HG03280 (cell line): ENCODE data around the gene SFTA2.

Source experiments
- ATAC-seq: cut with Tn5 transposase; IDR thresholded peaks from one replicate; pipeline ENCODE4 v1.9.1; 2021; ENCODE audit warnings: mild to moderate bottlenecking, moderate library complexity; ENCODE audit not compliant: unreplicated experiment

SFTA2 gene

GRCh38 chr6:30891816-30892538 lies 40.0 kb downstream of the SFTA2 start:
- no peak for ATAC-seq

DNA sequence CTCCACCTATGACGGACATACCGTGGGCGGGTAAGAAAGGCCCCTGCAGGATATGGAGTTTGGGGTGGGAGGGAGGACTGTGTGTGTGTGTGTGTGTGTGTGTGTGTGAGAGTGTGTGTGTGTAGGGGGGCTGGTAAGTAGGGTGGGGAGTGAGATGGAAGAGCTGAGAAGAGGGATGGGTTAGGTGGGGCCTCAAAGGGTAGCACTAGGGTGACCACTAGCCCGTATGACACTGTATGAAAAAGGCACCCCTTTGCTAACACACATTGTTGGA lies 40.6 kb downstream of the SFTA2 start:
- no peak for ATAC-seq

- ATAC-seq: no peak
Observed at GRCh38 chr6:30890646-30891449, 41.1 kb downstream of the SFTA2 start.

DNA sequence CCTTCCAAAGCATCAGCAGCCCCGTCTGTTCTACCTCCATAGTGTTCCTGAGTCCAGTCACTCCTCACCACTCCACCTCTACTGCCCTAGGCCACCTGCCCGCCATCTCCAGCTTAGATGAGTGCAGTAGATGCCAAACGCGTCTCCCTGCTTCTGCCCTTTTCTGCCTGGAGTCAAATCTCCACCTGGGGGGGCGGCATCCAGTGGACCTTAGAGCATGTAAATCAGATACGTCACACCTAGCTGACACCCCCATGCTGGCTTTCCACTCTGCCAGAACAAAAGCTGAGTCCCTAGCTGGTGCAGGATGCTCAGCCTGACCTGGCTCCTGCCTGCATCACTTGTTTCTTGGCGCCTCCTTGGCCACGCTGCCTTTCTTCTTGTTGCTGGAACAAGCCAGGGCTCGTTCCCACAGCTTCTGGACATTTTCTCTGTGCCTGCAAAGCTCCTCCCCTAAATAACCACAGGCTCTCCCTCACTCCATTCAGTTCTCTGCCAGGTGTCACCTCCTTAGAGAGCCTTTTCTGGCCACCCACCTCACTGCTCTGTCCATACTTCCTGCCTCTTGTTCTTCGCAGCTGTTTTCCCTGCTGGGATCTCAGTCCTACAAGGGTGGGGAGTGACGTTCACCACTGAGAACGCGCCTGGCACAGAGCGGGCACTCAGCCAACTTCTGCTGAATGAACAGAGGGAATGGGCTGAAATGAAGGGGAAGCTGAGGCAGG lies 41.9 kb downstream of the SFTA2 start:
- no peak for ATAC-seq

DNA sequence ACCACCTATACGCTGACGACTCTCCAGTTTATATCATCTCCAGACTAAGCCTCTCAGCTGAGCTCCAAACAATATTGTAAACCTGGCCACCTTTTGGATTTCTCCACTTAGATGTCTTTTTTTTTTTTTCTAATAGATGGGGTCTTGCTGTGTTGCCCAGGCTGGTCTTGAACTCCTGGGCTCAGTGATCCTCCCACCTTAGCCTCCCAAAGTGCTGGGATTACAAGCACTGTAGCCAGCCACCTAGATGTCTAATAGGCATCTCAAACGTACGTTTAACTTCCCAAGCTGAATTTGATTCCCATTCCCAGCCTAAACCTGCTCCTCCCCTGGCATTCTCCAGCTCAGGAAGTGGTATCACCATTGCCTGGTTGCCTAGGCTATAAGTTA lies 42.5 kb downstream of the SFTA2 start:
- ATAC-seq: no peak

DNA sequence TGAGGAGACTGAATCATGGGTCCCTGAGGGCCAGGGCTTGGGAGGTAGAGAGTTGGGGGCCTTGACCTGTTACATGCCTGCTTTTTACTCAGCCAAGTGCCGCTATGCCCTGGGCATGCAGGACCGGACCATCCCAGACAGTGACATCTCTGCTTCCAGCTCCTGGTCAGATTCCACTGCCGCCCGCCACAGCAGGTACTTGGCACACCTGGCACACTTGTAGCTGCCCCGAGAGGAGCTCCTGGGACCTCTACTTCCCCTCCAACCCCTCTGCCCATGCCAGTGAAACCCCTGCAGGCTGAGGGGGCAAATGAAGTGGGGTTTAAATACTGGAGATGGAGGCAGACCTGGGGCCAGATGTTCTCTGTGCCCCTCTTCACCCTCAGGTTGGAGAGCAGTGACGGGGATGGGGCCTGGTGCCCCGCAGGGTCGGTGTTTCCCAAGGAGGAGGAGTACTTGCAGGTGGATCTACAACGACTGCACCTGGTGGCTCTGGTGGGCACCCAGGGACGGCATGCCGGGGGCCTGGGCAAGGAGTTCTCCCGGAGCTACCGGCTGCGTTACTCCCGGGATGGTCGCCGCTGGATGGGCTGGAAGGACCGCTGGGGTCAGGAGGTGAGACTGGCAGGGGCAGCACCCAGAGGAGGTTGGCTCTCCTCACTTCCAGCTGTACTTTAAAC lies 43.0 kb downstream of the SFTA2 start:
- no peak for ATAC-seq

DNA sequence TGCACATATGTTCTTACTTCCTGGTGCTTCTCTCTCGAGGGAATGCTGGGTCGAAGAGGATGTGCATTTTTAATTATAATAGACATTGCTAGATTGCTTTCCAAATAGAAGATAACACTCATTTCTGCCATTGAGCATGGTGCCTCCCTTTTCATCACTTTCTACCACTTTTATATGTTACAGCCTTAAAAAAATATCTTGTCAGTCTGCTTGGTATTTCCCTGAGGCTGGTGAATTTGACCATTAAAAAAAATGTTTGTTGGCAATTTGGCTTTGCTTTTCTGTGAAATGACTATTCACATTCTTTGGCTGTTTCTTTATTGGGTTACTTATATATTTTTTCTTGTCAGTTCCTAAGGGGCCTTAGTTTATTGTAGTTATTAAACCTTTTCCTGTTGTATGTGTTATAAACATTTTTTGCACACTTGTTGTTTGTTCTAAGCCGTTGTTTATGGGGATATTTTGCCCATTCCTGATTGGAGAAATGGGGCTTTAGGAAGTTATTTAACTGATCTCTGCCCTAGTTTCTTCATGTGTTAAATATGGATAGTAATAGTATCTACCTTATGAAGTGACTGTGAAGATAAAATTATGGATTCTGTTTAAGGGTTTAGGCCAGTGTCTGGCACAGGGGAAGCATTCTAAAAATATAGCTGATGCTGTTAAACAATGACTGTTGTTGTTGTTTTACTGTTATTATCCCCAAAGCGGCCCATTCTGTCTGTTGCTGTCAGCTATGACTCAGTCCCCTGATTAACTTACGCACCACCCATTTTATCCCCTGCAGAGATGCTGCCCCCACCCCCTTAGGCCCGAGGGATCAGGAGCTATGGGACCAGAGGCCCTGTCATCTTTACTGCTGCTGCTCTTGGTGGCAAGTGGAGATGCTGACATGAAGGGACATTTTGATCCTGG lies 43.8 kb downstream of the SFTA2 start:
- no peak for ATAC-seq

- no peak for ATAC-seq
Observed at GRCh38 chr6:30886897-30887255, 45.1 kb downstream of the SFTA2 start.

DNA sequence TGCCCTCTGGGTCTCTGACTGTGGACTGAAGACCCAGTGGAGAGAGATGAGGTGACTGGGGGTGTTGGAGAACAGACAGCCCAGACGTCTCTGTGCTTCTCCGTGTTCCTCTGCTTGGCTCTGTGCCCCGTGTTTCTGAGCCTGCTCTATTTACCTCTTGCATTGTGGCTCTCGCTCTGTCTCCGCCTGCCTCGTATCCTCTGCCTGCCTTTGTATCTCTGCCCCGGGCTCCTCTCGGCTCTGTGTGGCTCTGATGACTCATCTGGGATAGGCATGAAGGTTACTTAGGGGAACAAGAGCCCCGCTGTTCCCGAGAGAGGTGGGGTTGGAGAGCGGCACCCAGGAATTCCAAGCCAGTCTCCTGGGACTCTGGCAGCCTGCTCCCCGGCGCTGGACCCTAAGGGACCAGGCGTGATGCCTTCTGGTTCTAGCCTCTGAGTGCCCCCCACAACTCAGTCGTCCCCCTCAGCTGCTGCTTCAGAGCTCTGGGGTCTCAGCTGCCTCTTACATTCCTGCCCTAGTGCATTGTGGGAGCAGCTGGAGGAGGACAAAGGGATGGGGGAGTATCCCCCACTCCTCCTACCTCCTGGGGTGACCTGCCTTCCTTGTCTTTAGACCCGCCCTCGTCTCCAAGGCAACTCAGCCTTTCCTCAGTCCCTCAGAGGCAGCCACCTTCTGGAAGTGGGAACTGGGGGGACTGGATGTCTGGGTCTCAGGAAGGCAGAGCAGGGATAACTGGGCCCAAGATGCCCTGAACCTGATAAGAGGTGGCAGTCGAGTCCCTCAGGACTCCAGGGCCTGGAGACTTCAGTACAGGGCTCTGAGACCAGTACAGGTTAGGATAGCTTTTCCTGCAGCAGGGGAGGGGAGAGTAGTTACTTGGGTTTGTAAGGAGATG lies 45.7 kb downstream of the SFTA2 start:
- no peak for ATAC-seq

DNA sequence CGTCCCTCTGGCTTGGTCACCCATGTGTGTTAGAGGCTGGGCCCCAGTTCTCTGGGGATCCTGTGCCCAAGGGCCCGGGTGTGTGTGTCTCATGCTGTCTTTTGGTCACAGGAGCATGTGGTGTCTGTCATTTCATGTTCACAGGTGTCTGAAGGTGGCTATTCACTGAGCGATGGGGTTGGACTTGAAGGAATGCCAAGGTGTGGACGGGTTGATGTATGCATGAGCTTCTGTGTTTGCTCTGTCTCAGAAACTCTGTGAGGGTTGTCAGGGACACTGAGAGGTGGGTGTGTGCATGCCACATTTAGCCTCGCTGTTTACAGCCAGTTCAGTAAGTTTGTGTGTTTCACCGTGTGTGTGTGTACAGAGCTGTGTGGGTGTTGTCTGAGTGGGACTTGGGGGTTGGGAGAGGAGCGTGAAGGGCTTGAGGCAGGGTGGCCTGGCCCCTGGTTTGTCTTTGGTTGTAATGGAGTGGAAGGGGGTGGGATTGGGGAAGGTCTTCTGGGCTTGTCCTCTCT lies 46.4 kb downstream of the SFTA2 start:
- no peak for ATAC-seq

- ATAC-seq: no peak
Observed at GRCh38 chr6:30884521-30885480, 47.2 kb downstream of the SFTA2 start.

DNA sequence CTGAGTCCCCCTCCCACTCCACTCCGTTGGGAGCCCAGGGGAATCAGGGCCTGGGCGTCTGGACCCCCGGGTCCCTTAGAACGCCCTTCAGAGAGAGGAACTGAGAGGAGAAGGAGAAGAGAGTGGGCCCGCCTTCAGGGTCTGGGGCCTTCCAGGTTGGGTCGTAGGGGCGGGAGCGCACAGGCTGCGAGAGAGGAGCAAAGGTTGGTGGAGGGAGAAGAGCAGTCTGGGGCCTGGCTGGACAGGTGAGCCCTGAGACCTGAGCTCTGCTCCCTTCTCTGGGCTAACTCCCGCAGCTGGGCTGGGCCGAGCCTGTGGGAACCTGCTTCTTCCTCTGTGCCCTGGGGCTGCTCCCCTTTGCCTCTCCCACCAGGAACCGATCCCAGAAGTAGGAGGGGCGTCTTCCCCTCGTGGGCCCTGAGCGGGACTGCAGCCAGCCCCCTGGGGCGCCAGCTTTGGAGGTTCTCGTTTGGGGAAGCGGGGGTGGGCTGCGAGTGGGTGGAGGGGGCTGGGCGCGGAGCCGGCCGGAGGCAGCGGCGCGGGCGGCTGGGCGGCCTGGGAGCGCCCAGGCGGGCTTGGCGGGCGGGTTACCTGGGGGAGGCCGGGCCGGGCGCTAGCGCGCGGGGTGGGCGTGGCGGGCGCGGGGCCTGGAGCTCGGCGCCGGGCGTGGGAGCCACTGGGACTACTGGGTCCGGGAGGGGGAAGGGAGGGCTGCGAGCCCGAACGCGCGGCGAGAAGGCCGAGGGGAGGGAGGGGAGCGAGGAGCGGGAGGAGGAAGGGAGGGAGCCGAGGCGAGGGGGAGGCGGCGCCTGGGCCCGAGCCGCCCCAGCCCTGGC lies 48.1 kb downstream of the SFTA2 start, which contains the start of gene DDR1:
DDR1 (plus strand) TSS at position 835 of the 836 bp plus-strand sequence. CDS start 4,211 bp downstream, outside the sequence.
- no peak for ATAC-seq

- no peak for ATAC-seq
Observed at GRCh38 chr6:30882759-30883684, 48.9 kb downstream of the SFTA2 start.

DNA sequence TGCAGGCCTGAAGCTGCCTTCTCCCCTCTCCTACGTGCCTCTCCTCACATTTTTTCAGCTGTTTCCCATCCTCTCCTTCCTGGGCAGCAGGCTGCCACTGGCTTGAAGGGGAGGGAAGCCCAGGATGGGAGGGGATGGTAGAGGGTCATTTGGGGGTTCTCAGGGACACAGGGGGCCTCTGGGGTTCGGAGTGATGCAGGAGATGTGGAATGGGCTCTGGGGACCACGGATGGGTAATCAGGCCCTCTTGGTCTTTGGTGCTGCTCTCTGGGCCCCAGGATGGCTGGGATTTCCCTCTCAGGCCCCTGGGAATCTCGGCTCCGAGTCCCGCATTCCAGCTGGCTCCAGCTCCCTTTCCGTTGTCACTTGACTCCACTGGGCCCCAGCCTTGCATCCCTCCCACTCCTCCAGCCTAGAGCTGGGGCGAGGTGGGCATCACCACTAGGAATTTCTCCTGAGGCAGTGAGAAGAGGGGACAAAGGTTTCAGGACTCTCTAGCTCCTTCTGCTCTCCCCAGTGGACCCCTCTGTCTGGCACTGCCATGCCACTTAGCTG lies 49.7 kb downstream of the SFTA2 start:
- no peak for ATAC-seq

GRCh38 chr6:30881392-30882203 lies 50.4 kb downstream of the SFTA2 start:
- no peak for ATAC-seq
